ENCODE data around the gene OR4D1.
"Not testable (repeated sequence)": the region's sequence is repeated elsewhere in the genome, so short reads cannot be mapped to it uniquely, and the experiment has no call there.

The OR4D1 gene

DNA sequence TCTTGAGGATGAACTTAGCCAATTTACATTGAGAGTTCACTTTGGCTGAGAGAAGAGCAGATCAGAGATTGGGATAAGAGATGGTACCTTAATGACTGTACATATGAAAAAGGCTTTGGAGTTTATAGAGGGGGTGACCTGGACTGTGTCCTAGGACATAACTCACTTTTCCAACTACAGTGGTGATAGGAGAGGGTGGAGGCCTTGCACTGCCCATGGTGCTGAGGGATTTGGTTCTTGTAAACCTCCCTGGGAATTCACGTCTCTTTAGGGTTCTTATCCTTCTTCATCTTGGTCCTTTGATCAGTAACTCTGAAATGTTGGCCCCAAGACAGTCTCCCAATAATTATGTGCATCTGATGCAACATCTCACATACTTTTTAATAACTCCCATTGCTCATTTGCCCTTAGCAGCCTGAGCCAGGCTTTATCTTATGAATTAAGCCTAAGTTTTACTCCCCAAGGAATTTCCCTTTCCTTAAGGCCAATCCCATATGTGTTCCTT, at the start of gene OR4D1:
Gene OR4D1, plus strand, starts transcription at position 455 of the 505 bp plus-strand sequence. CDS start 6,770 bp downstream, outside the sequence.
- no peak for DNase-seq (ENCODE audit: low read depth in 2 of 2)

DNA sequence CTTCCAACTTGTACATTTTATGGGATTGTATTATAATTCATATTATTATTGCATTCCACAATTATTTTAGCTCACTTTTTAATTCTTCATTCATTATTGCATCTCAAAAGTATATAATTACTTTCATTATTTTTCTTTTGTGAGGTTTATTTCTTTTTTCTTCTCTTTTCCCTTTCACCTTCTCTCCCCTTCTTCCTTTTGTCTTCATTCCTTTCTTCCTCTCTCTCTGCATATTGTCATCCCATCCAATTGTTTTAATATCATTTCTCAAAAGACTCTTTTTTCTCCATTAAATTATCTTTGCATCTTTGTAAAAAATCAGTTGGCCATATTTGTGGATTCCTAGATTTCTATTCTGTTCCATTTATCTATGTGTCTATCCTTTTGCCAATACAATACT, 47.7 kb upstream of the OR4D1 start:
- DNase-seq (ENCODE audit: low read depth in 2 of 2): no peak

GRCh38 chr17:58101898-58102297, 46.3 kb upstream of the OR4D1 start:
- not testable (repeated sequence) for DNase-seq (ENCODE audit: low read depth in 2 of 2)

- no peak for DNase-seq (ENCODE audit: low read depth in 2 of 2)
Measured at GRCh38 chr17:58105093-58105492, 43.1 kb upstream of the OR4D1 start.

- no peak for DNase-seq (ENCODE audit: low read depth in 2 of 2)
Measured at GRCh38 chr17:58107306-58107705, 40.9 kb upstream of the OR4D1 start.

GRCh38 chr17:58109197-58109596, 39.0 kb upstream of the OR4D1 start:
- DNase-seq (ENCODE audit: low read depth in 2 of 2): no peak

- no peak for DNase-seq (ENCODE audit: low read depth in 2 of 2)
Measured at GRCh38 chr17:58110012-58110411, 38.2 kb upstream of the OR4D1 start.

DNA sequence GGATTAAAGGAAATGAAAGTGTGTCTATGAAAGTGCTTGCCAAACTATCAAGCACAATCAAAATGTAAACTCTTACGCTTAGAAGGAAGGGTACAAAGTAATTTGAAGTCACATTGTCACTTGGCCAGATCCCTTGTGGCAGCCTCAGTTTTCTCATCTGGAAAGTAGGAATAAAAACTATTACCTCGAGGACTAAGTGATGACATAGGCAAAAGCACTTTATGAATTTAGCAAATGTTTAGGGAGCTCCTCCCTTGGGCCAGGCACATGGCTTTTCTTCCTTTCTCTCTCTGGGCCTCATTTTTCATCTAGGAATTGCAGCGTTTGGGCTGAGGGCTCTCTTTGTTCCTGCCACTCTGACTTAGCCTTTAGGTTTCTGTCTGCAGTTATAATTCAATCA, 36.5 kb upstream of the OR4D1 start:
- no peak for DNase-seq (ENCODE audit: low read depth in 2 of 2)

GRCh38 chr17:58112970-58113631, 35.1 kb upstream of the OR4D1 start:
- DNase-seq (ENCODE audit: low read depth in 2 of 2): peak; percentile 69 to 75

GRCh38 chr17:58113947-58114346, 34.2 kb upstream of the OR4D1 start:
- DNase-seq (ENCODE audit: low read depth in 2 of 2): no peak

DNA sequence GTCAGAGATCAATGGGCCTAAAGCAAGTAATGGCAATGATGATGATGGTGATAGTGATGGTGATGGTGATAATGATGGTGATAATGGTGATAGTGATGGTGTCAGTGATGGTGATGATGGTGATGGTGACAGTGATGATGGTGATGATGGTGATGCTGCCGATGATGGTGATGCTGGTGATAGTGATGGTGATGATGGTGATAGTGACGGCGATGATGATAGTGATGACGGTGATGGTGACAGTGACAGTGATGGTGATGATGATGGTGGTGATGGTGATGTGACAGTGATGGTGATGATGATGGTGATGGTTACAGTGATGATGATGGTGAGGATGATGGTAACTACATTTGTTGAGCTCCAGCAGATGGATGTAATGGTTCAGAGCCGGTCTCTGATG, 30.8 kb upstream of the OR4D1 start:
- DNase-seq (ENCODE audit: low read depth in 2 of 2): no peak

DNA sequence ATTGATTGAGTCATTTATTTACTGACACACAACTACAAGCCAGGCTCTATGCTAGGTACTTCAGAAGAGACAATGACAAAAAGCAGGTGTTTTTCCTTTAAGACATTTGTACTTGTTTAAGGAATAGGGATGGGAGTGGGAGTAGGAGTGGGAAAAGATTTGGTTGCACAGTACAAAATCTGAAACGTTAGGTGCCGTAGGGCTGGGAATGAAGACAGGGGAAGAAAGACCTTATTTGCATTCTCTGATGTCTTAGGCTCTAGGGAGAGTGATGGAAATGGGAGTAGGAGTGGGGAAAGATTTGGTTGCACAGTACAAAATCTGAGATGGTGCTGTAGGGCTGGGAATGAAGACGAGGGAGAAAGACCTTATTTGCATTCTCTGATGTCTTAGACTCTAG, 28.7 kb upstream of the OR4D1 start:
- DNase-seq (ENCODE audit: low read depth in 2 of 2): no peak

- no peak for DNase-seq (ENCODE audit: low read depth in 2 of 2)
Measured at GRCh38 chr17:58120195-58120822, 27.9 kb upstream of the OR4D1 start.

DNA sequence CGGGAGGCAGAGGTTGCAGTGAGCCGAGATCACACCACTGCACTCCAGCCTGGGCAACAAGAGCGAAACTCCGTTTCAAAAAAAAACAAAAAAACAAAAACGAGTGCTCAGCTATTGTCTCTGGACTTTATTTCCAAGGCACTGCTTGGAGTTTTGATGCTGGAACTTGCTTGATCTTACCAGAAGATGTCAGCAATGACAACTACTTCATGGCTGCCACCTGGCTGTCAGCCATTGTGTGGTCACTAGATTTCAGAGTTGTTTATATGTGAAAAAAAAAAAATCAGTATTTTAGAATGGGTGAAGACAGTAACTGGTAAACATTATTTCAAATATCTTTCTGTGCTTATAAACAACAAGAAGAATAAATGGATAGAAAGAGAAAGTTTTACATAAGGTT, 26.3 kb upstream of the OR4D1 start:
- peak in 1 of 2 donors; percentile 9 for DNase-seq (ENCODE audit: low read depth in 2 of 2)

DNA sequence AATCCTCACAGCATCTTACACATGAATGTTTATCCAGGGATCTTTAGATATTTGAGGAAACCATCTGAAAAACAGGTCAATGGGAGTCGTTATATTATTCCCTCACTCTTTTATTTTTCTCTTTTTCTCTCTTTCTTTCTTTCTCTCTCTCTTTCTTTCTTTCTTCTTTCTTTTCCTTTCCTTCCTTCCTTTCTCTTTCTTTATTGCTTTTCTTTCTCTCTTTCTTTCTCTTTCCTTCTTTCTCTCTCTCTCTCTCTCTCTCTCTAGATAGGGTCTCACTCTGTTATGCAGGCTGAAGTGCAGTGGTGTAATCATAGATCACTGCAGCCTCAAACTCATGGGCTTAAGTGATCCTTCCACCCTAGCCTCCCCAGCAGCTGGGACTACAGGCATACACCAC, 20.3 kb upstream of the OR4D1 start:
- DNase-seq (ENCODE audit: low read depth in 2 of 2): no peak

DNA sequence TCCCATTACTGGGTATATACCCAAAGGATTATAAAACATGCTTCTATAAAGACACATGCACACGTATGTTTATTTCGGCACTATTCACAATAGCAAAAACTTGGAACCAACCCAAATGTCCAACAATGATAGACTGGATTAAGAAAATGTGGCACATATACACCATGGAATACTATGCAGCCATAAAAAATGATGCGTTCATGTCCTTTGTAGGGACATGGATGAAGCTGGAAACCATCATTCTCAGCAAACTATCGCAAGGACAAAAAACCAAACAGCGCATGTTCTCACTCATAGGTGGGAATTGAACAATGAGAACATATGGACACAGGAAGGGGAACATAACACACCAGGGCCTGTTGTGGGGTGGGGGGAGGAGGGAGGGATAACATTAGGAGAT, 15.5 kb upstream of the OR4D1 start:
- DNase-seq (ENCODE audit: low read depth in 2 of 2): not testable (repeated sequence)

- DNase-seq (ENCODE audit: low read depth in 2 of 2): no peak
Measured at GRCh38 chr17:58136669-58137279, 11.4 kb upstream of the OR4D1 start.

- no peak for DNase-seq (ENCODE audit: low read depth in 2 of 2)
Measured at GRCh38 chr17:58141505-58141904, 6.7 kb upstream of the OR4D1 start.

DNA sequence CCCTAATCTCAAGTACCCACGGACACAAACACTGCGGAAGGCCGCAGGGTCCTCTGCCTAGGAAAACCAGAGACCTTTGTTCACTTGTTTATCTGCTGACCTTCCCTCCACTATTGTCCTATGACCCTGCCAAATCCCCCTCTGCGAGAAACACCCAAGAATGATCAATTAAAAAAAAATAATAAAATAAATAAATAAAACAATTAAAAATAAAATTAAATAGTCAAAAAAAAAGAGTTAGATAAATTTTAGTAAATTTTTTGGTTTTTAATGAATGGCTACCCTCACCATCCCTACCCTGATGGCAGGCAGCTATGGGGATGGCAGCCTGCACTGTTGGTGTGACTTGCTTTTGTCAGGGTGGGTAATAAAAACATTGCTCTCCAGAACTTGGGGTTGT, 4.8 kb upstream of the OR4D1 start:
- not testable (repeated sequence) for DNase-seq (ENCODE audit: low read depth in 2 of 2)

- DNase-seq (ENCODE audit: low read depth in 2 of 2): no peak
Measured at GRCh38 chr17:58144801-58145200, 3.4 kb upstream of the OR4D1 start.

GRCh38 chr17:58148609-58149008, 425 bp downstream of the OR4D1 start:
- no peak for DNase-seq (ENCODE audit: low read depth in 2 of 2)

- DNase-seq (ENCODE audit: low read depth in 2 of 2): no peak
Measured at GRCh38 chr17:58150394-58150793, 2.2 kb downstream of the OR4D1 start.

DNA sequence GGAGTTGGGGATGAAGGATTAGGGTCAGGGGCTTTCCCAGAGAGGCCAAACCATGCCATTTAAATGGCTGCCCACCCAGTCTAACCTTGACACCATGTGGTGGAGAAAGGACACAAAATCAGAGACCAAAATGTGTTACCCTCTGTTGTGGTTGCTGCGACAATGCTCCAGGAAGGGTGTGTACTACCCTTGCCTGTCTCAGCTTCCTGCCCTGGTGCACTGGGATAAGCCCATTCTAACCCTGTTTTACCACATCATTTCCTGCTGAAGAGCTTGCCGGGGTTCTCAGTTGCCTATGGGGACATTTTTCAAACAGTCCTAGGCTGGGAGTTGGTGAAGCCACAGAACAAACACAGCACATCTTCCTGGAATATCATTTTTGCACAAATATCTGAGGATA, 4.9 kb downstream of the OR4D1 start:
- DNase-seq (ENCODE audit: low read depth in 2 of 2): peak; percentile 4 to 26

Data from stimulated activated CD8-positive, alpha-beta memory T cell treated with anti-CD3 and anti-CD28 coated beads, Interleukin-2, amount 100 ng/mL, for 1 hour (primary cell).